ENCODE data around the gene PLXNA3.

Gene PLXNA3

DNA sequence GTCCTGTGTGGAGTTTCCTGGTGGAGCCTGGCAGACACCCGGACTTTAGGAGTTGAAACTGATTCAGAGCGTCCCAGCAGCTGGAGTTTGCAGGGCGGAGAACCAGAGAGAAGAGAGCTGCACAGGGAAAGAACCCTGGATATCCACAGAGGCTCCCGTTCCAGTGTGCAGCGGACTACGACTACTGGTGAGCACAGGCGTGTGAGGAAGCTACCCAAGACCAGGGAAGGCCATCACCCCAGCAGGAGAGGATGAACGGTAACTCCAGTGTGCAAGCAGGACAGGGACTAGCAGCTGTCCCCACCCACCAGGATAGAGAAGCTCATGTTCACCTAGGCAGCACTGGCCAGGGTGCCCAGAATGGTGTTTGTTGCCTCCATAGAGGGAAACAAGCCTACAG lies 18.7 kb downstream of the PLXNA3 start:
- in situ Hi-C loops (cut with MboI; ENCODE audit: low sequenced_read_pairs): no loop called here

DNA sequence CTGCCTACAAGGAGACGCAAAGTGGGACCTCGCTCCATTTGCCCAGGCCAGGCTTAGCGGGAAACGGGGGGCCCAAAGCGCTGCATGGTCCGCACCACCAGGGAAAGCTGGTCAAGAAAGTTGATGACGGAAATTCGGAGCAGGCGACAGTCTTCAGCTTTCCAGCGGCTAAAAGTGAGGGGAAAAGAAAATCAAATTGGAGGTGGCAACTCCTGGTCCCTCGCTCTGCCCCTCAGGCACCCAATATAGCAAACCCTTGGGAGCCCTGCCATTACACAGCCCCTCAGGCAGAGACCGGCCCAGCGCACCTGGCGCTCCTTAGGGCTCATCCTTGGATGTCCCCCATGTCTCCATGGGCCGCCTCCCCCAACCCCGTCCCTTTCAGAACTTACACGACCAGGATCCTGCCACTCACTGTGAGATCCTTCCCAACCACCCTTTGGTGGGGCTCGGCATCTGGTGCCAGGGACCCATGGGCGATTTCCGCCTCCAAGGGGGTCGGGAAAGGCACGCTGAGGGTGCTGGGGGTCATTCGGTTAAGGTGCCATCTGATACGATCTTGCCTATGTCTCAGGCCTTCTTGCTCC lies 19.9 kb downstream of the PLXNA3 start:
- in situ Hi-C loops (cut with MboI; ENCODE audit: low sequenced_read_pairs): no loop called here

DNA sequence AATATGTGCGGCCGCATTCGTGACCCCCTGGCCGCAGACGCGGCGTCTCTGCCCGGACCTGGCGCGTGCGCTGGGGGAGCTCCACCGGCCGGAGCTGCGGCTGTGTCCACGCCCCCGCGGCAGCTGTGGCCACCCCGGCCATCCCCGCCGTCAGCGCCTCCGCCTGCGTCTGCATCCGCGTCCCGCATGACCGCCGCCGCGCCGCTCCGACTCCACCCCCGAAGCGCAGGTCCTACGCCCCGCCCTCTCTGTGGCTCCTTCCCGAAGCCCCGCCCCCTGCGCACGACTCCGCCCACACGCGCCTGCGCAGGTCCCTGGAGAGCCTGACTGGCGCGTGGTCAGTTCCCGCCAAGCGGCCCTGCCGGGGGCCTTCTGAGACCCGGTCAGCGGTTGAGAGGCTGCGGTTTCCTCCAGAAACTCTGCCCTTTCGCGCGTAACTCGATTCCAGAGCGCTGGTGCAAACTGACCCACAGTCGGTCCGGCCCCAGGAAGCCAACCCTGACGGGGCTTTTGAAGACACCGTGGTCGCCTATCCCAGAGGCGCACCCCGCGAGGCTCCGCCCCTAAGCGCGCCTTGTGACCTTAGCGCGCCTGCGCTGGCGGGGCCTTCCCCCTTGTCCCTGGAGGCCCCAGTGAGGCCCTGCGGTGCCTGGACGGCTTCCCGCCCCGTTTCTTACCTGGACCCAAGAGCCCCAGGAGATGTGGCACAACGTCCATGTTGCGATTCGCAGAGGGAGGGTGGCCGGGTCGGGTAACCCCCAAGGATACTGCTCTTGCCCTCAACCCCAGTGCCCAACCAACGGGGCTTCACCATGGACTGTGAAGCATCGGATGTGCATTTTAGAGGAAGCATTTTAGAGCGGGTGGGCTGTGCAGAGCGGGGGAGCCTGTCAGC lies 20.9 kb downstream of the PLXNA3 start, which contains the start of gene LAGE3:
TSS of gene LAGE3 (minus strand) at position 554 of the 895 bp plus-strand sequence. CDS start at position 188, 366 bp downstream.
- in situ Hi-C loops (cut with MboI; ENCODE audit: low sequenced_read_pairs): no loop called here

- in situ Hi-C loops (cut with MboI; ENCODE audit: low sequenced_read_pairs): no loop called here
These were observed 23.1 kb downstream of the PLXNA3 start for GRCh38 chrX:154481195-154481594.

GRCh38 chrX:154481911-154482601 lies 24.0 kb downstream of the PLXNA3 start:
- in situ Hi-C loops (cut with MboI; ENCODE audit: low sequenced_read_pairs): no loop called here

GRCh38 chrX:154482786-154483185 lies 24.7 kb downstream of the PLXNA3 start:
- in situ Hi-C loops (cut with MboI; ENCODE audit: low sequenced_read_pairs): no loop called here

DNA sequence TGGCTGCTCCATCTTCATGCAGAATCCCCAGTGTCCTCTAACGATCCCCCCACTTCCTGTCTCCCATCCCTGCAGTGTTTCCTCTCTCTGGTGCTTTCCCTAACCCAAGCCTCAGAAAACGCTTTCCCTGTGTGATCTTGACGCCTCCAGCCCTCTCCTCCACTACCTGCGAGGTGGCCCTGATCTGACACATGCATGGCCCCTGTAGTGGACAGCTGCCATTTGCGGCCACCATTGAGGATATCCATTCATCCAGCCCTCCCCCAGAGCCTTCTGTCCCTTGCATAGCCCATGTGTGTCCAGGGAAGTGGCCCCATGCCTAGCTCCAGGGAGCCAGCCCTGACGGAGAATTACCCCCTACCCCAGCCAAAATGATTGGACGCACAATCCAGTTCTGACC lies 25.2 kb downstream of the PLXNA3 start:
- in situ Hi-C loops (cut with MboI; ENCODE audit: low sequenced_read_pairs): no loop called here

DNA sequence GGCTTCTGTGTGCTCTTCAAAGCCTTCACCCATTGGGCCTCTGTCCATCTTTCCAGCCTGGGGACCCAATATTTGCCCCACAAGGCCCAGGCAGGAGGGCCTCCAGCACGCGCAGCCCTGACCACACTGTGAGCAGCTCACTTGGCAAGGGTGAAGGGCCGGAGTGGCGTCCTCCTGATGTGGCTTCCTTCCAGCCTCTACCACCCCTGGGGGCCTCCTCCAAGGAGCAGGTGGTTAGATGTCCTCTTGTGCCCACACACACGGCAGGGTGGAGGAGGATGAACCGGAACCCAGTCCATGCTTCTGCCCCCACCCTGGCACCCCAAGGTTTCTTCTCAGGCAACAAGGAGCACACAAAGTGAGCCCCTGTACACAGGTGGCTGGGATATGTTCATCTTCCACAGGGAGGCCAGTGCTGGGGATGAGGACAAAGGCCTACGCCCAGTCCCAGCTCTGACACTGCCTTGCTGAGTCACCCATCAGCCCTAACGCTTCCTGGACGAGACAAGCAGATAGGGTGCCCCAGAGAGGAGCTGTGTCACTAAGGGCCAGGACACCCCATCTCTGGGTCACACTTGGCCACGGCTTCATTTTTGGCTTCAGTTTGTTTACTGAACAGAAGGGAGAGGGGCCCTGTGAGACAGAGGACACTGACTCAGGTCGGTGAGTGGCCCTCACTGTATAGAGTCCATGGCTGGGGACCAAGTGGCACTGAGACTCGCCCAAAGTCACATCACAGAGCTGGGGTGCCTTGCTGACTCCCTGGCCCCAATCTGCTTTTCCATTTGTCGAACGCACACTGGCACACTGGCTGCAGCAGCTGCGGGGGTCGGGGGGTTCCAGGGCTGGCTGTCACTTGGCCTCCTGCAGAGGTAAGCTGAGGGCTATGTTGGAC lies 26.4 kb downstream of the PLXNA3 start:
- in situ Hi-C loops (cut with MboI; ENCODE audit: low sequenced_read_pairs): no loop called here

DNA sequence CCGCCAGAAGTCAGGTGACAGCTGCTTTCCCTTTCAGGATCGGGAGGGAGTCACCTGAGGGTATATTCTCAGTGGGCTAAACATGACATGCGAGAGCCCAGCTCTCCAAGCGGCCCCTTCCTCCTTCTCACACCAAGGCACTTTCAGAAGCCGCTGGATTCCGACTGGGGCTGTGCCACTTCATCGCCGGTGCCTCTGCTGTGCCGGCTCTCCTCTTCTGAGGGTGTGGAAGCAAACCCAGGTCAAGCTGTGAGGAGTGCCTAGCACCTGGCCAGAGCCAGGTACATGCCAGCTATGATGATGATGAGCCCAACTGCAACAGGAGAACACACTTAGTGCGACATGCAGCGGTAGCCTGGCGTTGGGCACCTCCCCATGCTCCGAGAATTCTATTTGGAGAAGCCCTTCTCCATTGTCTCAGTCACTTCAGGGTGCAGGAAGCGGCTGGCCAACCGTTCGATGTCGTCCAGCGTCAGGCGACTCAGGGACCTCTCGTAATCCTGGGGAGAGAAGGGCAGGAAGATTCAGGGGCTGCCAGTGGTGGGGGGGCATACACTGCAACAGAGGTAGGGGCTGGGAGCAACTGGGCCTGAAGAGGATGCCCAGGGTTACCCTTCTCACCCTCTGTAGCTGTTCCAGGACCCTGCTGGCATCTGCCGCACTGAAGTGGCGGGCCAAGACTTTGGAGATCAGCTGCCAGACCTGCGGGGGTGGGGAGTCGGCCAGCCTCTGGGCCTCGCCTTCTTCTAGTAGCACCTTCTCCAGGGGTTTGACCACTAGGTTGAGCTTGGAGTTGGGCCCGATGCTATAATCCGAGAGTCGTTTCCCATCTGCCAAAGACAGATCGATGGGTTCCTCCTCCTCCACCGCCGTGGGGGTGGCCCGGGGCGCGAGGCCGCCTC lies 27.3 kb downstream of the PLXNA3 start:
- in situ Hi-C loops (cut with MboI; ENCODE audit: low sequenced_read_pairs): no loop called here

- in situ Hi-C loops (cut with MboI; ENCODE audit: low sequenced_read_pairs): no loop called here
These were observed 27.9 kb downstream of the PLXNA3 start for GRCh38 chrX:154486052-154486395.

DNA sequence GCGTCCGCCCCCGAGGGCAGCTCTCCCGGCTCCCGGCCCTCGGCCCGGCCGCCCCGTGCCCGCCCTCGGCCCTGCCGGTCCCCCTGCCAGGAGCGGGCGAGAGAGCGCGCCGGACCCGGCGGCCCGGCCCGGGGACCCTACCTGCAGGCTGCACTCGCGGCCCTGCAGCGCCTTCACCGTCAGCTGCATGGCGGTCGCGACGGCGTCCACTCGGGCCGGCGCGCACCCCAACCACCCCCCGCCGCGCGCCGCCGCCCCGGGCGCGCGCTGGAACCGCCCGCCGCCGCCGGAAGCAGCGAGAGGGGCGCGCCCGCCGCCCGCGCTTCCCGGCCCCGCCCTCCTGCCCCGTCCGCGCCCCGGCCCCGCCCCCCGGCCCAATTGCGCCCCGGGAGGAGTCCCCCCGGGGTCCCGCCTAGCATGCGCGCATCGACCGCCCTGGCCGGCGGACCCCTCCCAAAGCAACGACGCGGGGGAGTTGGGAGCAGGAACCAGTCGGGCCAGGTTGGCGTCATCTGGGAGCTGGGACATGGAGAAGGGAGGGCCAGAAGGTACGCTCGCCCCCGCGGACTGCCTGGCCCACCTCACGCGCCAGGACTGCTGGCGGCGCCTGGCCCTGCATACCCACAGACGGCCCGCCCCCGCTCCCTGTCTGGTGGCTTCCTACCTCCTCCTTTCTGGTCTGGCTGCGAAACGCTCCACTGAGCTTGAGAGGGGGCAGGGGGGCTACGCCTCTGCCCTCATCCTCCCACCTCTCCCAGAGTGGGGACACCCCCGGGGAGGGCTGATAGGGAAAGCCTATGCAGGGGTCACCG lies 28.5 kb downstream of the PLXNA3 start, which contains the start of gene UBL4A:
TSS of gene UBL4A (minus strand) at position 220 of the 812 bp plus-strand sequence. CDS start at position 189, 31 bp downstream.
- in situ Hi-C loops (cut with MboI; ENCODE audit: low sequenced_read_pairs): no loop called here

DNA sequence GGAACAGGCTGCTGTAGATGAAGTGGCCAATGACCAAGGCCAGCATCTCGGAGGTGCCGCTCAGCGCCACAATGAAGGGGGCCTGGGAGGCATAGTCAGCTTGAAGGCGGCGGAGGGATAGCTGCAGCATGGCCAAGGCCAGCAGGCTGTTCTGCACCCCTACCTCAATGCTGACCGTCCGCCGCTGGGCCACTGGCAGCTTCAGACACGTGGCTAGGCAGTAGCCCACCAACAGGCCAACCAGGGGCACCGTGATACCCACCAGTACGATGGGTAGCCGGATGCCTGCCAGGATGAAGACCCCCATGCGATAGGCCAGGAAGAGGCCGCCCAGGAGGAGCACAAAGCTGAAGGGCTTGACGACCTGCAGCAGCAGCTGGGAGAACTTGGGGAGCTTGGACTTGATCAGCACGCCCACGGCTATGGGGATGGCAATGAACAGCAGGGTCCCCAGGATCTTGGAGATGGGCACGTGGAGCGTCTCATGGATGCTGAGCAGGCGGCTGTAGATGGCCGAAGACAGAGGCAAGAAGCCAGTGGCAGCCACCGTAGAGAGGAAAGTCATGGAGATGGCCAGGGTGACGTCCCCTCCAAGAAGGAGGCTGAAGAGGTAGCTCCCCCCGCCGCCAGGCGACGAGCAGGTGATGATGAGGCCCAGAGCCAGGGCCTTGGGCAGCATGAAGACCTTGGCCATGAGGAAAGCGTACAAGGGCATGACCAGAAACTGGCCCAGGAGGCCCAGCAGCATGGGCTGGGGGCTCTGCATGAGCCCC lies 29.6 kb downstream of the PLXNA3 start:
- in situ Hi-C loops (cut with MboI; ENCODE audit: low sequenced_read_pairs): no loop called here

- in situ Hi-C loops (cut with MboI; ENCODE audit: low sequenced_read_pairs): no loop called here
These were observed 30.4 kb downstream of the PLXNA3 start for GRCh38 chrX:154488336-154489075.

DNA sequence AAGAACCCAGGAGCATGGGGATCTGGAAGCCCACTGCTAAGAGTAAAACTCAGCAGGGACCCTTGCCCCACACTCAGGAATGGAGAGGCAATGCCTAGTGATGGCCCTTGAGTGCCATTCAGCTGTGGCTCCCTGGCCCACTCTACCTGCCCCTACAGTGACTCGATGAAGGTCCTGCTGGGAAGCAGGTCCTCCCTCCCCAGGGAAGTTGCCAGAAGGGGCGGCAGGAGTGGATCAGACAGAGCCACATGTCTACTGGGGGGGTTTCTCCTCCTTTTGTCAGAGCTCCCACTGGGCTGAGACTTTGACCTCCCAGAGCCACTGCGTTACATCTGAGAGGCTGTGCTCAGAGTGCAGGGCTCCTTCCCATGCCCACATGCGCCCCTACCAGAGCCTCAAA lies 31.1 kb downstream of the PLXNA3 start:
- in situ Hi-C loops (cut with MboI; ENCODE audit: low sequenced_read_pairs): no loop called here

DNA sequence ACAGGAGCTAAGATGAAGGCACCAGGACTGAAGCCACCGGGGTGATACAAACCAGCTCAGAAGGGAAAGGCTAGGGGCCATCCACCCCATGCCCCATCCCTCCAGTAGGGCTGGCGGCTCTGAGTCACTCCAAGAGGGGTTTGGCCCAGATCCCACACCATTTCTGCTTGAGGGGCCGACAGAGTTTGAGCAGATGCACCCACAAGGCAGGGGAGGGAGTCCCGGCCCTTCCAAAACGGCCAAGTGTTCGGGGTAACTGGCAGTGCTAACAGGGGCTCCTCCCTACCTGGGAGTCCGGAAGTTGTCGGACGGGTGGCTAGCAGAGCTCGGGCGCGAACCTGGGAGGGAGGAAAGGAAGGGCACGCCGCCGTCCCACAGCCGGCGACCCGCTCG lies 31.9 kb downstream of the PLXNA3 start:
- in situ Hi-C loops (cut with MboI; ENCODE audit: low sequenced_read_pairs): no loop called here

GRCh38 chrX:154490414-154491083 lies 32.5 kb downstream of the PLXNA3 start, which contains the start of gene SLC10A3:
TSS of gene SLC10A3 (minus strand) at chrX:154490629. CDS start at chrX:154488940, 1,689 bp downstream.
- in situ Hi-C loops (cut with MboI; ENCODE audit: low sequenced_read_pairs): no loop called here

GRCh38 chrX:154494715-154495114 lies 36.6 kb downstream of the PLXNA3 start:
- in situ Hi-C loops (cut with MboI; ENCODE audit: low sequenced_read_pairs): no loop called here

Data from HL-60/S4 treated with retinoic acid at 250 ng/mL for 4 days and 3 days (cell line).